Measurements from ENCODE around the gene DVL3.
"Not testable (repeated sequence)": the region's sequence is repeated elsewhere in the genome, so short reads cannot be mapped to it uniquely, and the experiment has no call there.

DVL3 gene

DNA sequence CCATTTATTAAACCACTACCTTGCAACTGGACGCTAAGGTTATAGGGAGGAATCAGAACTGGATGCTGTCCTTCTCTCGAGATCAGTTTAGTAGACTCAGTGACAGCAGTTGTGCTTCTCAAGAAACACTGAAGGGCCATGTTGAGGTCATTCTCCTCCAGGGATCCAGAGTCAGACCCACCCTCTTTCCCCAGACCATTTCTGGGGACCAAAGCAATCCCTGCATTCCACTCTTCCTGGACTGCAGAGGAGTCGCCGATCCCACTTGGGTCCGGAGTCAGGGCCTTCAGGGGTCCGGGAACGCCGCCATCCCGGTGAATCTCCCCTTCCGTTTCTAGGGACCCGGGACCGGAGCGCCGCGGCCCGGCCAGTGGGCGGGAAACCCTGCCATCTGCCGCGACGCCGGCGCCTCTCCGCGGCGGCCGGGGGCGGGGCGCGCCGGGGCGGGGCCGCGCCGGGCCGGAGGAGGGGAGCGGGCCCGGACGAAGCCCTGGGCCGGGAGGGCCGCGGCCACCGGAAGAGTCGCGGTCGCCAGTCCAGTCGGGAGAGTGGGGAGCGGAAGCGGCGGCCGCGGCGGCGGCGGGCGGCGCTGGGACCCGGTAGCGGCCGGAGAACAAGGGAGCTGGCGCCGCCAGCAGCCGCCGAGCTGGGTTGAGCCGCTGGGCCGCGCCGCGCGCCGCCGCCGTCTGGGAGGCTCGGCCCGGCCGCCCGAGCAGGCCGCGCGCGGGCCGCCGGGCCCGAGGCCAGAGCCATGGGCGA is at the start of gene DVL3:
TSS of gene DVL3 (plus strand) at position 493 of the 759 bp plus-strand sequence. CDS start at position 752, 259 bp downstream.
- peak; percentile 82 for DNase-seq (ENCODE audit: low spot score)

- no peak for DNase-seq (ENCODE audit: low spot score)
Observed at GRCh38 chr3:184110316-184110725, 44.9 kb upstream of the DVL3 start.

DNA sequence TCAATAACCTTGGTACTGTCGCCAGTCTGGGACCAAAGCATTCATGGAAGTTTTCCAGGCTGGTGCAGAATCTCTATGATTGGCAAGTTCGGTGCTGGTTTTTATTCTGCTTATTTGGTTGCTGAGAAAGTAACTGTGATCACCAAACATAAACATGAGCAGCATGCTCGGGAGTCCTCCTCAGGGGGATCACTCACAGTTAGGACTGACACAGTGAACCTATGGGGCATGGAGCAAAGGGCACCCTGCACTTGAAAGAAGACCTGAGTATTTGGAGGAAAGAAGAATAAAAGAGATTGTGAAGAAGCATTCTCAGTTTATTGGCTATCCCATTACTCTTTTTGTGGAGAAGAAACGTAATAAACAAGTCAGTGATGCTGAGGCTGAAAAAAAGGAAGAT is 39.2 kb upstream of the DVL3 start:
- no peak for DNase-seq (ENCODE audit: low spot score)

GRCh38 chr3:184117636-184118035 is 37.5 kb upstream of the DVL3 start:
- no peak for DNase-seq (ENCODE audit: low spot score)

DNA sequence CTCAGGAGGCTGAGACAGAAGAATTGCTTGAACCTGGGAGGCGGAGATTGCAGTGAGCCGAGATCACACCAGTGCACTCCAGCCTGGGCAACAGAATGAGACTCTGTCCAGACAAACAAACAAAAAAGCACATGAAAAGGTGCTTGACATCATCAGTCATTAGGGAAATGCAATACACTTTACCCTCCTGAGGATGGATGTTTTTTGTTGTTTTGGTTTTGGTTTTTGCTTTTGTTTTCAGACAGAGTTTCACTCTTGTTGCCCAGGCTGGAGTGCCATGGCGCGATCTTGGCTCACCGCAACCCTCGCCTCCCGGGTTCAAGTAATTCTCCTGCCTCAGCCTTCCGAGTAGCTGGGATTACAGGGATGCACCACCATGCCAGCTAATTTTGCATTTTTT is 34.1 kb upstream of the DVL3 start:
- not testable (repeated sequence) for DNase-seq (ENCODE audit: low spot score)

GRCh38 chr3:184126006-184126405 is 29.2 kb upstream of the DVL3 start:
- no peak for DNase-seq (ENCODE audit: low spot score)

DNA sequence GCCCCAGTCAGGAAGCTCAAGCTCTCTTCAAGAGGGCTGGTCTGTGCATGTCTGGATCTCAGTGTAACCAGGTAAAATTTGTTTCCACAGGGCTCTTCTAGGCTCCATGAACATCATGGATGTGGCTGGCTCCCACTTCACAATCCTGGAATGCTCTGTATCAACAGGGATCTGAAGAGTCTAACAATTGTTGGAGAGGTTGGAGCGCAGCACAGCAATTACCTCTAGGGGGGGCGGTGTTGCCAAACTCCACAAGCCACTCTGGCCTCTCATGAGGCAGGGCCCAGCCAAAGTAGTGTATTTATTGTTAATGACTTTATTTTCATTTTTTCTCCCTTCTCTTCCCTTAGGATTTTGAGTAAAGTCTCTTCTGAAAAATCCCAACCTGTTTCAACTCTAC is 26.2 kb upstream of the DVL3 start:
- no peak for DNase-seq (ENCODE audit: low spot score)

DNA sequence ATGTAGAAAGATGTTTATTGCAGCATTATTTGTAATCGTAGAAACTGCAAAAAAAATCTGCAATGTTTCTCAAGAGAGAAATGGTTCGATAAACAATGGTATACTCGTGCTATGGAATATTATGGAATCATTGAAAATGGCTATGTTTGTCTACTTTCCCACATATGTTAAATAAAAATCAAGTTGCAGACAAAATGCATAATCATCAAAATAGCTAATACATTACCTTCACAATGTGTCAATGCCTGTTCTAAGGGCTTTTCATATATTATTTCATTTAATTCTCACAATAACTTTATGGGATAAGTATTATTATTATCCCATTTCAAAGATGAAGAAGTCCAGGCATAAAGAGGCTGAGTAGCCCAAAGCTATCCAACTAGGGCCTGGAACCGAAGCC is 22.2 kb upstream of the DVL3 start:
- no peak for DNase-seq (ENCODE audit: low spot score)

- DNase-seq (ENCODE audit: low spot score) = peak; percentile 29
Observed at GRCh38 chr3:184133840-184134745, 21.1 kb upstream of the DVL3 start.

DNA sequence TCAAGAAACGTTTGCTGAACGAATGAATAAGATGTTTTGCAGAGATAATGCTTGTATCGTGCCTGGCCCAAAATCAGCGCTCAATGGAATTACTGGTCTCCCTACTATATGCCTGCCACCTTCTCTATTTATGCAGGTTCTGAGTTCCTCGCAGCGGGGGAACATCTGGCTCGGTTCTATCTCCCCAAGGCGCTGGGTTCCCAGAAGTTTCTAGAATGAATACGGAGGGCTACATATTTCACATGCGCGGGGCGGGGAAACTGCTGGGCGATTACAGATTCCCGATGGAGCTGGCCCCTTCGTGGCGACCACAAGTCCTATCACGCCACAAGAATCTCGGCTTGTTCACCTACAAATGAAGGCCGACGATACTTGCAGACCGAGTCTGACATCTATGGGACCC is 20.4 kb upstream of the DVL3 start:
- DNase-seq (ENCODE audit: low spot score) = no peak

DNA sequence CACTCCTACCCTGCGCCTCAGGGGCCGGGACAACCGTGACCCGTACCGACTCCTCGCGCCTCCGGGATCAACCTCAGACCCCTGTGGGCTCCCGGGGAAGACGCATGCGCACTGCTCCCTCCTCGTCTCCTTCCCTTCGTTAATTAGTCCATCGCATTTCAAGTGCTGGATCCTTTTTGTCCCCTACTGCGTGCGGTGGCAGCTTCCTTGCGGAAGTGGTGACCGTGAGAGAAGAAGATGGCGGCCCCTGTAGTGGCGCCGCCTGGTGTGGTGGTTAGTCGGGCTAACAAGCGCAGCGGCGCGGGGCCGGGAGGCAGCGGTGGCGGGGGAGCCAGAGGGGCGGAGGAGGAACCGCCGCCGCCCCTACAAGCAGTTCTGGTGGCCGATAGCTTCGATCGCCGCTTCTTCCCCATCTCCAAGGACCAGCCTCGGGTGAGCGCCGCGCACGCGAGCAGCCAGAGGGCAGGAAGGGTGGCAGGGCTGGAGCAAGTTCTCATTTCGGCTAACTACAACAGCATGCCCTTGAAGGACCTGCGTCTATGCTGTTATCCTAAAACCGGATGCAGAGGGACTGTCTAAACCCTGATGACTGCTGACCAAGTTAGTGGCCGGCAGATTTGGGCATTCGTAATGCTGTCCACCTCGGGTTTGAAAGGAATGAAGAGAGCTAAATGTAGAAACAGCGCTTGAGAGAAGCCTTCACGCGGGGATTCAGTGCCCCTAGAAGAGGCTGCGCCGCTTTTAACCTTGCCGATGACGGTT is 19.8 kb upstream of the DVL3 start, which contains the start of gene EIF2B5:
TSS of gene EIF2B5 (plus strand) at position 210 of the 762 bp plus-strand sequence. CDS start at position 238, 28 bp downstream.
- peak; percentile 87 for DNase-seq (ENCODE audit: low spot score)

DNA sequence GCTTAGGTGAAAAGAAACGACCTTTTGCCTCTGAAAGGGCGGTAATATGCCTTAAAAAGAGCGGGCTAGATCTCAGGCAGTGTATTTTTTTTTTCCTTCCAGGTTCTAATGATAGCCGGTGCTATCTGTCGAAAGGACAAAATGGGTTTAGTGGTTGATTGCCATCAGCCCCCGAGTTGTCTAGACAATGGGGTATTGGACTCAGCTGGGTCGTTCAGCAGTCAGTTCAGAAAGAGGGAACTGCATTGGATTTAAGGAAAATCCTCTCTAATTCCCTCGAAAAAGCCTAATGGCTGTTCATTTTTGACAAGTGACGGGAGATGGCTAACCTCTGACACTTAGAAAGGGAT is 19.3 kb upstream of the DVL3 start:
- DNase-seq (ENCODE audit: low spot score) = no peak

DNA sequence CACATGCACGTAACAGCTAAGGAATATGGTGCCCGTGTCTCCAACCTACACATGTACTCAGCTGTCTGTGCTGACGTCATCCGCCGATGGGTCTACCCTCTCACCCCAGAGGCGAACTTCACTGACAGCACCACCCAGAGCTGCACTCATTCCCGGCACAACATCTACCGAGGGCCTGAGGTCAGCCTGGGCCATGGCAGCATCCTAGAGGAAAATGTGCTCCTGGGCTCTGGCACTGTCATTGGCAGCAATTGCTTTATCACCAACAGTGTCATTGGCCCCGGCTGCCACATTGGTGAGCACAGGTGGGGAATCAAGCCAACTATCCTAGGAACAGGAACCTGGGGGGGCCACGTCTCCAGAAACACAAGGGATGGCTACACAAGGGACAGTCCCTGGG is 14.7 kb upstream of the DVL3 start:
- no peak for DNase-seq (ENCODE audit: low spot score)

- DNase-seq (ENCODE audit: low spot score) = no peak
Observed at GRCh38 chr3:184142199-184142598, 13.0 kb upstream of the DVL3 start.

- no peak for DNase-seq (ENCODE audit: low spot score)
Observed at GRCh38 chr3:184143327-184143726, 11.8 kb upstream of the DVL3 start.

DNA sequence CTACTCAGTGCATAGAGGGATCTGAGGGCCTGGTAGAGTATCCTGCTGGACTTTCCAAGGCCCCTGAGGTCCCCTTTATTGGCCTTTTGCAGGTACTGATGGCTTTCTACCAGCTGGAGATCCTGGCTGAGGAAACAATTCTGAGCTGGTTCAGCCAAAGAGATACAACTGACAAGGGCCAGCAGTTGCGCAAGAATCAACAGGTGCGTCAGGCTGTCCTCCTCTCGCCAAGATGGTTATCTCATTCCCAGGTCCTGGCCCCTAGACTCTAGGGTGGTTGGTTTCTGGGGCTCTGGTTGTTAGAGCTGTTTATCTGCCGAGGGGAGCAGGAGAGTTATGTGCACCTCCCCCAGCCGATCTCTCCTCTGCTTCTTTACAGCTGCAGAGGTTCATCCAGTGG is 10.7 kb upstream of the DVL3 start:
- no peak for DNase-seq (ENCODE audit: low spot score)

- peak; percentile 56 for DNase-seq (ENCODE audit: low spot score)
Observed at GRCh38 chr3:184145111-184145524, 10.1 kb upstream of the DVL3 start.

- DNase-seq (ENCODE audit: low spot score) = no peak
Observed at GRCh38 chr3:184145751-184146270, 9.4 kb upstream of the DVL3 start.

DNA sequence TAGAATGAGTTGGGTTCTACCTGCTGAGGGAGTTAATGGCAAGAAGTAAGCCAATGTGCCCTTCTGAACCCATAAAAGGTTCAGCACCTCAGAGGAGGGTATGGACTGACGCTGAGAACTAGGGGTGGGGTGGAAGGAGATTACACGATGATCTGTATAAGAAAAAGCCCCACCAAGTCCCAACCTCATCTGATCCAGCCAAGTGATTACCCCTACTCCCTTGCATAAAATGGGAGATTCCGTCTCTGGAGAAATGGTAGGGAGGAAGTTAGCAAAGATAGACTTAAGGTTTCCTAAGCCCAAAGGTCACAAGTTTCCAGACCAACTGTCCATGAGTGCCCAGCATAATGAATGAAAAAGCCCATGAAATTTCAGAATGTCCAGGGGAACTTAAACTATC is 7.1 kb upstream of the DVL3 start:
- no peak for DNase-seq (ENCODE audit: low spot score)

DNA sequence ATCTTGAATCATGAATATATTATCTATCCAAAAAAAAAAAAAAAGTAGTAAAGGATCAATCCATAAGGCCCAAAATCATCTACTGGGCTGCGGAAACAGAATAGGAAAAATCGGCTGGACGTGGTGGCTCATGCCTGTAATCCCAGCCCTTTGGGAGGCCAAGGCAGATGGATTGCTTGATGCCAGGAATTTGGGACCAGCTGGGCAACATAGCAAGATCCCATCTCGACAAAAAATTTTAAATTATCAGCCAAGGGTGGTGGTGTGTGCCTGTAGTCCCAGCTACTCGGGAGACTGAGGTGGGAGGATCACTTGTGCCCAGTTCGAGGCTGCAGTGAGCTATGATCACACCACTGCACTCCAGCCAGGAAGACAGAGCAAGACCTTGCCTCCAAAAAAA is 6.1 kb upstream of the DVL3 start:
- no peak for DNase-seq (ENCODE audit: low spot score)

GRCh38 chr3:184149770-184150169 is 5.4 kb upstream of the DVL3 start:
- DNase-seq (ENCODE audit: low spot score) = not testable (repeated sequence)

Measured in germinal center (tissue), 1 donor.